Heart left ventricle (tissue), 13 donors: Measurements from ENCODE around the gene CTAGE8.
"Not testable (repeated sequence)": the region's sequence is repeated elsewhere in the genome, so short reads cannot be mapped to it uniquely, and the experiment has no call there.

Source experiments
- POLR2A ChIP-seq, 2 donors: fragments of 450-650 bp; IDR thresholded peaks; one replicate each; pipeline ENCODE4 v1.6.1; 2017; ENCODE audit warnings: antibody characterized with exemption in 2 of 2, mild to moderate bottlenecking in 2 of 2, moderate library complexity in 2 of 2
- TF ChIP-seq, protein P1 (sequence below), 12 donors: fragments of 200-600 bp; sonication (generic) in 4 of 12; IDR thresholded peaks; one replicate each; pipeline versions ENCODE4 v1.5.0 to v1.8.0; 2018 to 2022; ENCODE audit warnings: antibody characterized with exemption in 12 of 12, mild to moderate bottlenecking in 5 of 12
- donor health status: ischemic (EF 13 %, LVEDD 7.1; RV severe dilation, severe dysfunction).
- donor health status: DM: no; HTN: yes; CAD: no.
- donor health status: DM: no; HTN: no; CAD: no.
- donor health status: ischemic (EF 25% LVEDD 6.9; RV normal size, moderate dysfunction).
- donor health status: ischemic (EF 25% LVEDD 5.7; RV mildly dilated, moderate dysfunction).
- donor health status: ischemic (EF 35%, LVEDD 5.7; RV mildly dilated, moderate dysfunction).
- donor health status: nonischemic (EF 11% LVEDD 7.7; RV severe dilation, severe dysfunction).
- donor health status: DM: yes; HTN: yes; CAD: no.
- donor health status: PGD.
- donor health status: ischemic (EF 29% LVEDD 5.4; RV normal size, mild dysfunction).
- donor health status: nonischemic (EF 23%, LVEDD 6.1; RV moderate dilation, normal function).

DNA sequence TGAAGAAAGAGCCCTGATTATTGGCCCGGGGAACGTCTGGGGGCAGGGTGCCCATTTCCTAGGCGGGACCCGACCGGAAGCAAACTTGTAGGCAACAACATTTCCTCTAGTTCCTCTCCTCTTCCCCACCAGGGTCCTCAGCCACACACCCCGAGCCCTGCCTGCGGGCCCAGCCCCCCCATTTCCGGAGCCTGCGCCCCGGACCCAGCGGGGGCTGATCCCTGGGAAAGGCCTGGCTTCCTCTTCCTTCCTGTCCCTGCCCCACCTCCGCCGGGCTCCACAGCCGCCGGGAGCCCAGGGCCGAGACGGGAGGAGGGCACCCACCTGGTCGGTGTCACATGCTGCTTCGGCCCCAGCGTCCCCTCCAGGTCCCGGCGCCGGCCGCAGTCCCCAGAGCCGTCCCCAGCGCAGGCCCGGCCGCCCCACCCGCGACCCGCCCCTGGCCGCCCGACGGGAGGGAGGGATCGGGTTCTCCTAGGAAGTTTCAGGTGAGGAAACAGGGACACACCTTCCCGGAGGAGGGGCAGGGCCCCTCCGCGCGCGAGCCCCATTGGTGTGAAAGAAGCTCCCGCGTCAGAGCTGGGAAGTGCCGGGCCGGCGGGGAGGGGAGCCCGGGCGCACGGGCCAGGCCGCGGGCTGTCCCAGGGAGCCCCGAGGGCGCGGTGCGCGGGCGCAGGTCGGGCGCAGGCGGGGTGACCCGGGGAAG, 24.9 kb upstream of the CTAGE8 start:
- TF ChIP-seq, protein P1, sequence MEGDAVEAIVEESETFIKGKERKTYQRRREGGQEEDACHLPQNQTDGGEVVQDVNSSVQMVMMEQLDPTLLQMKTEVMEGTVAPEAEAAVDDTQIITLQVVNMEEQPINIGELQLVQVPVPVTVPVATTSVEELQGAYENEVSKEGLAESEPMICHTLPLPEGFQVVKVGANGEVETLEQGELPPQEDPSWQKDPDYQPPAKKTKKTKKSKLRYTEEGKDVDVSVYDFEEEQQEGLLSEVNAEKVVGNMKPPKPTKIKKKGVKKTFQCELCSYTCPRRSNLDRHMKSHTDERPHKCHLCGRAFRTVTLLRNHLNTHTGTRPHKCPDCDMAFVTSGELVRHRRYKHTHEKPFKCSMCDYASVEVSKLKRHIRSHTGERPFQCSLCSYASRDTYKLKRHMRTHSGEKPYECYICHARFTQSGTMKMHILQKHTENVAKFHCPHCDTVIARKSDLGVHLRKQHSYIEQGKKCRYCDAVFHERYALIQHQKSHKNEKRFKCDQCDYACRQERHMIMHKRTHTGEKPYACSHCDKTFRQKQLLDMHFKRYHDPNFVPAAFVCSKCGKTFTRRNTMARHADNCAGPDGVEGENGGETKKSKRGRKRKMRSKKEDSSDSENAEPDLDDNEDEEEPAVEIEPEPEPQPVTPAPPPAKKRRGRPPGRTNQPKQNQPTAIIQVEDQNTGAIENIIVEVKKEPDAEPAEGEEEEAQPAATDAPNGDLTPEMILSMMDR (IDR thresholded peaks at IDR 0.05): not testable (repeated sequence)
- not testable (repeated sequence) for TF ChIP-seq POLR2A (IDR thresholded peaks at IDR 0.05)
